KMS-11 (cell line): ENCODE results near the gene ASPHD2.

Experiments used
- H2AFZ ChIP-seq: fragments of 200-600 bp; sonication (generic); 2 replicates; pipeline ENCODE4 v1.6.1; 2016; ENCODE audit warnings: antibody characterized with exemption, mixed run types, low read depth
- H3K27ac ChIP-seq: fragments of 200-600 bp; sonication (generic); 2 replicates; pipeline ENCODE4 v1.6.1; 2016; ENCODE audit warnings: mild to moderate bottlenecking, mixed run types
- H3K27me3 ChIP-seq: fragments of 200-600 bp; sonication (generic); 2 replicates; pipeline ENCODE4 v1.6.1; 2017; ENCODE audit warnings: mild to moderate bottlenecking, low read depth, mixed run types, moderate library complexity; ENCODE audit not compliant: insufficient read depth
- H3K36me3 ChIP-seq: fragments of 200-600 bp; sonication (generic); 2 replicates; pipeline ENCODE4 v1.6.1; 2017; ENCODE audit warnings: mild to moderate bottlenecking, mixed run types; ENCODE audit not compliant: insufficient read depth
- H3K4me1 ChIP-seq: fragments of 200-600 bp; sonication (generic); 2 replicates; pipeline ENCODE4 v1.6.1; 2016; ENCODE audit warnings: mild to moderate bottlenecking, low read depth, mixed run types; ENCODE audit not compliant: poor library complexity, severe bottlenecking
- H3K4me2 ChIP-seq: fragments of 200-600 bp; sonication (generic); 2 replicates; pipeline ENCODE4 v1.7.0; 2016; ENCODE audit warnings: mild to moderate bottlenecking, mixed run types
- H3K4me3 ChIP-seq: fragments of 200-600 bp; sonication (generic); IDR thresholded peaks from 2 replicates; pipeline ENCODE4 v1.6.1; 2017; ENCODE audit warnings: low read depth, low read length, mixed read lengths; ENCODE audit not compliant: insufficient read depth
- H3K79me2 ChIP-seq: fragments of 200-600 bp; sonication (generic); 2 replicates; pipeline ENCODE4 v1.6.1; 2016; ENCODE audit warnings: low read depth, mixed run types; ENCODE audit not compliant: insufficient read depth
- H3K9ac ChIP-seq: fragments of 200-600 bp; sonication (generic); 2 replicates; pipeline ENCODE4 v1.6.1; 2016; ENCODE audit warnings: mild to moderate bottlenecking, mixed run types
- H4K20me1 ChIP-seq: fragments of 200-600 bp; sonication (generic); 2 replicates; pipeline ENCODE4 v1.6.1; 2016; ENCODE audit warnings: mild to moderate bottlenecking, mixed run types; ENCODE audit not compliant: insufficient read depth
- CTCF ChIP-seq: fragments of 200-600 bp; sonication (generic); conservative IDR thresholded peaks from 2 replicates; pipeline ENCODE4 v1.6.1; 2017; ENCODE audit warnings: low read depth, mild to moderate bottlenecking, antibody characterized with exemption, low read length, moderate library complexity, mixed read lengths

The ASPHD2 gene

GRCh38 chr22:26485806-26486390 lies 56.8 kb downstream of the ASPHD2 start:
- H4K20me1 ChIP-seq: no peaks in the 10 kb centered on the region
- no peak overlapping the region for H3K4me3 ChIP-seq
- H3K9ac ChIP-seq: peak overlapping the region; percentile 82; the same call in 1 of the 2 replicates
- no peak overlapping the region for H2AFZ ChIP-seq
- H3K4me1 ChIP-seq: peaks cover 81% of the 10 kb centered on the region
- H3K27me3 ChIP-seq: no peaks in the 10 kb centered on the region
- peak overlapping the region; percentile 80 for H3K27ac ChIP-seq
- H3K36me3 ChIP-seq: peaks cover 8% of the 10 kb centered on the region; the same call in 1 of the 2 replicates
- peak overlapping the region; percentile 94 for H3K4me2 ChIP-seq
- no peak for TF ChIP-seq CTCF
- H3K79me2 ChIP-seq: peaks cover 61% of the 10 kb centered on the region

- no peak overlapping the region for H3K9ac ChIP-seq
- H3K27me3 ChIP-seq: no peaks in the 10 kb centered on the region
- no peak overlapping the region for H3K4me3 ChIP-seq
- no peak overlapping the region for H2AFZ ChIP-seq
- H3K4me1 ChIP-seq: peaks cover 81% of the 10 kb centered on the region
- H4K20me1 ChIP-seq: no peaks in the 10 kb centered on the region
- H3K27ac ChIP-seq: peak overlapping the region; percentile 80; the same call in 1 of the 2 replicates
- H3K36me3 ChIP-seq: peaks cover 13% of the 10 kb centered on the region; the same call in 1 of the 2 replicates
- H3K4me2 ChIP-seq: peak overlapping the region; percentile 94
- peaks cover 66% of the 10 kb centered on the region for H3K79me2 ChIP-seq
- TF ChIP-seq CTCF: no peak
These were observed 57.3 kb downstream of the ASPHD2 start for GRCh38 chr22:26486394-26486793.

GRCh38 chr22:26487996-26488395 lies 58.9 kb downstream of the ASPHD2 start:
- peaks cover 27% of the 10 kb centered on the region; the same call in 1 of the 2 replicates for H3K36me3 ChIP-seq
- H4K20me1 ChIP-seq: no peaks in the 10 kb centered on the region
- peak overlapping the region; percentile 94 for H3K4me2 ChIP-seq
- peak overlapping the region; percentile 80 for H3K27ac ChIP-seq
- H3K9ac ChIP-seq: peak overlapping the region; percentile 0; the same call in 1 of the 2 replicates
- no peaks in the 10 kb centered on the region for H3K27me3 ChIP-seq
- TF ChIP-seq CTCF: no peak
- H2AFZ ChIP-seq: no peak overlapping the region
- peaks cover 80% of the 10 kb centered on the region for H3K4me1 ChIP-seq
- no peak overlapping the region for H3K4me3 ChIP-seq
- H3K79me2 ChIP-seq: peaks cover 75% of the 10 kb centered on the region

- no peak overlapping the region for H2AFZ ChIP-seq
- no peak overlapping the region for H3K9ac ChIP-seq
- peaks cover 76% of the 10 kb centered on the region for H3K79me2 ChIP-seq
- H3K4me1 ChIP-seq: peaks cover 95% of the 10 kb centered on the region
- no peak for TF ChIP-seq CTCF
- H3K27me3 ChIP-seq: no peaks in the 10 kb centered on the region
- H3K36me3 ChIP-seq: peaks cover 39% of the 10 kb centered on the region; the same call in 1 of the 2 replicates
- H3K4me2 ChIP-seq: peak overlapping the region; percentile 94; the same call in 1 of the 2 replicates
- no peak overlapping the region for H3K4me3 ChIP-seq
- H3K27ac ChIP-seq: peak overlapping the region; percentile 80
- no peaks in the 10 kb centered on the region for H4K20me1 ChIP-seq
These were observed 60.5 kb downstream of the ASPHD2 start for GRCh38 chr22:26489447-26490036.
